GM12801 (cell line): ENCODE measurements around the gene ARHGAP22.

Experiments used
- TF ChIP-seq, protein P1 (sequence below): IDR thresholded peaks from one replicate; pipeline ENCODE4 v1.5.1; 2011; ENCODE audit warnings: control low read depth; ENCODE audit not compliant: insufficient read length; ENCODE audit errors: extremely low read depth

ARHGAP22 gene

DNA sequence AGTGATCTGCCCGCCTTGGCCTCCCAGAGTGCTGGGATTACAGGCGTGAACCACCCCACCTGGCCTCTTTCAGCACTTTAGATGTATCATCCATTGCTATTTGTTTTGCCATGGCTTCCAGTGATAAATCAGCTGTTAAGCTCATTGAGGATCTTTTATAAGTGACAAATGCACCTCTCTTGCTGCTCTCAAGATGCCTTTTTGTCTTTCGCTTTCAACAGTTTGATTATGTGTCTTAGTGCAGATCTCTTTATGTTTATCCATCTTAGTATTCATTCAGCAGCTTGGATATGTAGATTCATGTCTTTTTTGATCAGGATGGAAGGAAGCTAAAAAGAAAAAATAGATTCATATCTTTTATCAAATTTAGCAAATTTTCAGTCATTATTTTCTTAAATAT lies 192.8 kb downstream of the ARHGAP22 start:
- TF ChIP-seq, protein P1, sequence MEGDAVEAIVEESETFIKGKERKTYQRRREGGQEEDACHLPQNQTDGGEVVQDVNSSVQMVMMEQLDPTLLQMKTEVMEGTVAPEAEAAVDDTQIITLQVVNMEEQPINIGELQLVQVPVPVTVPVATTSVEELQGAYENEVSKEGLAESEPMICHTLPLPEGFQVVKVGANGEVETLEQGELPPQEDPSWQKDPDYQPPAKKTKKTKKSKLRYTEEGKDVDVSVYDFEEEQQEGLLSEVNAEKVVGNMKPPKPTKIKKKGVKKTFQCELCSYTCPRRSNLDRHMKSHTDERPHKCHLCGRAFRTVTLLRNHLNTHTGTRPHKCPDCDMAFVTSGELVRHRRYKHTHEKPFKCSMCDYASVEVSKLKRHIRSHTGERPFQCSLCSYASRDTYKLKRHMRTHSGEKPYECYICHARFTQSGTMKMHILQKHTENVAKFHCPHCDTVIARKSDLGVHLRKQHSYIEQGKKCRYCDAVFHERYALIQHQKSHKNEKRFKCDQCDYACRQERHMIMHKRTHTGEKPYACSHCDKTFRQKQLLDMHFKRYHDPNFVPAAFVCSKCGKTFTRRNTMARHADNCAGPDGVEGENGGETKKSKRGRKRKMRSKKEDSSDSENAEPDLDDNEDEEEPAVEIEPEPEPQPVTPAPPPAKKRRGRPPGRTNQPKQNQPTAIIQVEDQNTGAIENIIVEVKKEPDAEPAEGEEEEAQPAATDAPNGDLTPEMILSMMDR, result no peak

GRCh38 chr10:48411510-48411909 lies 193.4 kb downstream of the ARHGAP22 start:
- TF ChIP-seq, protein P1, result no peak

GRCh38 chr10:48410503-48410902 lies 194.4 kb downstream of the ARHGAP22 start:
- TF ChIP-seq, protein P1, result no peak

DNA sequence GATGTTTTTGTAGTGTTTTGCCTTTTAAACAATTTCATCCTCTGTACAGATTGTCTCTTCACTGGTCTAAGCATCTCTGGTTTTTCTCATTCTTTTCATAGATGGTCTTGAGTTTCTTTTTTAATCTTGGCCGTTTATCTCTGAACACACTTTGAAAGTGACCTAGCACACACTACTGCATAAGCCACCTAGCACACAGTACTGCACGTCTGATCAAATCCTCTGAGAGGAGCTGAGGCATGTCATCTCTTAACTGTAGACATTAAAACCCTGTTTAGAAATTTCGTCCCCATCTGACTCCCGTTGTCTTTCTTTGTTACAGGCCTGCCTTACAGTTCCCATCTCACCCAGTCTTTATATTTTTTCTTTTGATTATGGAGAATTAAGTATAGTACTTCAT lies 198.2 kb downstream of the ARHGAP22 start:
- TF ChIP-seq, protein P1, result no peak

- TF ChIP-seq, protein P1, result no peak
These were observed 198.7 kb downstream of the ARHGAP22 start for GRCh38 chr10:48406204-48406603.

GRCh38 chr10:48404646-48405045 lies 200.2 kb downstream of the ARHGAP22 start:
- TF ChIP-seq, protein P1, result no peak

GRCh38 chr10:48400850-48401220 lies 204.0 kb downstream of the ARHGAP22 start:
- TF ChIP-seq, protein P1, result no peak

DNA sequence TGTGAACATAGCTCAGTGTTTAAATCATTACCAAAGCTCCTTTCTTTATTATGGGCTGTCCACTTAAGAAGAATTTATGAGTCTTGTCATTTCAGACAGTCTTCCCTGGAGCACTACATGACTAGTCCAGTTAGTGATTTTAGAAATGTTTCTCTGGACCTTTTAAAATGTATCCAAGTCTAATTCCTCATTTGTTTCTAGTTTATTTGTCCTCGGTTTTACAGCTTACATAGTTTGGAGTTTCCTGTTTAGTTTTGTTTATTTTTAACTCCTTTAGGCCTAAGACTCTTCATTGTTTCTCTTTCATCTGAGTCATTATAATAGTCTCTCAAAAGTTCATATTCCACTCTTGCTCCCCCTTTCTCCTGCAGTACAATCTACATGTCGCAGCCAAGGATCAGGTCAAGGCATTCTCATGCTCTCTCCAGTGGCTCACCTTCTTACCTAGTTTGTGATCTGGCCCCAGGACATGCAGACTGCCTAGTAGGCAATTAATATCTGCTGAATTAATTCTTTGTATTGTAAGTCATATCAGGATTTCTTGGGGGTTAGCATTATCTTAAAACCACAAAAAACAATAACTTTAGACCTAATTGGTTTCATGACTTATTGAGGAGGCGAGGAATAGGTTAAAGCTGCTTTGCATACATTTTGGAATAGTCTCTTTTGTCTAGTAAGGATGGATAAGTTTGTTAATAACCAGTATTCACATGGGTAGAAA lies 204.6 kb downstream of the ARHGAP22 start:
- TF ChIP-seq, protein P1, result no peak
